Activated CD4-positive, CD25-positive, alpha-beta regulatory T cell treated with anti-CD3 and anti-CD28 coated beads, Interleukin-2, amount 50 U/mL, for 16 hours (primary cell): Measurements from ENCODE around the gene ARAP2.

ENCODE experiments used
- DNase-seq: peaks from one replicate; pipeline ENCODE4 v3.0.0-alpha.2; 2020; ENCODE audit warnings: low read depth, low spot score

The ARAP2 gene

DNA sequence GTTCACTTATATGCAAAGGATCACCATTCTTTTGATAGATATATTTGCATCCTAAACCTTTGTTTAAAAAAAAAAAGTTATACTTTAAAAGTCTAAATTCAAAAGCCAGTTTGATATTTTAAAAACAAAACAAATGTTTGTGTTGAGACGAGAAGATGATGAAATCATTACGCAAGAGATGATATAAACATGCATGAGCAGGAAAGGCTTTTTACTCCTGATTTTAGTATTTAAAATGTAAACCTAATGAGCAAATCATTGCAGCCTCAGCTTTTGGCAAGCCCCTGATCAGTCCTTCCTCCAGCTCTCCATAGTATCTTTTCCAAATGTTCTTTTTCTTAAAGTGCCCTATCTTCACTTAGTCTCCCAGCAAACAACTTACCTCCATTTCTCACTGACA, 115.6 kb downstream of the ARAP2 start:
- DNase-seq, result no peak

- no peak for DNase-seq
Measured at GRCh38 chr4:36123906-36124305, 120.4 kb downstream of the ARAP2 start.

GRCh38 chr4:36115312-36115711, 129.0 kb downstream of the ARAP2 start:
- DNase-seq, result no peak

DNA sequence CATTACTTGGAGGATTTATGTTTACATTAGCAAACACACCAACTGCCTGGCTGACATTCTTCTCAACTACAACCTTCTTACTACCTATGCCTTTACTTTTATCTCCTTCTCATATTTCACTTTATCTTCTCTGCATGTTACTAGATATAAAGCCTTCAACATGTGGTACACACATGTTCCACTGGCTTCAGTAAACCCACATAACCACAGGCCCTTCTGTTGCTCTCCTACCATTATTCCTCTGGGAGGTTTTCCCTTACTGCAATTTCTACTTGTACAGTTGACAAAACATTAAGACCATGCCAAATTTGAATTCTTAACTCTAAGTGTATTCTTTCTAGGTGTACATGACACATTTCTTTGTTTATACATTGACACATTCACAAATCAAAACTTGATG, 133.1 kb downstream of the ARAP2 start:
- DNase-seq, result no peak

DNA sequence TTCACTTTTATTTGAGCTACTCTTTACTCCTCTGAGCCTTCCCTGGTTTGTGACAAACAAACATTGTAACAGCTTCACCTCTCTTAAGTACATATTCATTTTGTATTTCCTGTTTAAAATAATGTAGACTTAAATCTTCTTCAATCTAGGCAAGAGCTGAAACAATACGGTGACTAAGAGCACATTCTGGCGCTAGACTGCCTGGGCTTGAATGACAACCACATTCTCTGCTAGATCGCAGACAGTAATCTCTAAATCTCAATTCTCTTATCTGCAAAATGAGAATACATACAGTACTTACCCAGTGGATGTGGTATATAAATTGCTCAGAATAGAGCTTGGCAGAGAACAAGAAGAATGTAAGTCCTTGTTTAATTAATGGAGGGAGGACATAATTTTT, 144.8 kb downstream of the ARAP2 start:
- DNase-seq, result no peak

DNA sequence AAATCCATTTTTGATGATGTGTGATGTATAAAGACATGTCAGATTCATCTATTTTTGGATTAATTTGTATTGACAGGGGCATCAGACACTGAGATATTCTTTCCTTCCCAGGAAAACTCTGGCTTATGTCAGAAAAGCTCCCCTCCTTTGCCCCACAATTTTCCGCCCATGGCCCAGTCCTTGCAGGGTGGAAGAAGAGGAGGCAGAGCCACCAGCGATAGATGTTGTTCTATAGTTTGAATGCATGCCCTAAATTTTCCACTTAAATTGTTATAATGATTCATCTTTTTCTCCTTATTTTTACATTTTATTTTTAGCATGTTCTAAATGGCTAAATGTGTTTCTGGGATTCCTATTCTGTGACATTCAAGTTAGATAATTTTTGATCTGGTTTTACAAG, 149.3 kb downstream of the ARAP2 start:
- no peak for DNase-seq

GRCh38 chr4:36091997-36092396, 152.3 kb downstream of the ARAP2 start:
- no peak for DNase-seq

DNA sequence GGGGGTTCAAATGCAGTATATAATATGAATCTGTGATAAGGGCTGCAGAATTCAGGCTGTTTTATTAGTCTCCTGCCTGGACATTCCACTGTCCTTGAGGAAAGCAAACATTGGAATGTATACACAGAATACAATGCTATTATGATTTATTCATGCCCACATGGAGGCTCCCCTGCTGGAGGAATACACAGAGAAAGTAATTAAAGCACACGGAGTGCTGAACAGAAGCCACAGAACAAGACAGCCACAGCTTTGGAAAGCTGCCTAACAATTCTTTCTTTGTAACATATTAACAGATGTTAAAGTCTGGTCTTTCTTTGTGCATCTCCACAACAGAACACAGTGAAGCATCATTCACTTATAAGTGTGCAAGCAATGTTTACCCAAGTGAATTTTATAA, 155.8 kb downstream of the ARAP2 start:
- DNase-seq, result no peak

DNA sequence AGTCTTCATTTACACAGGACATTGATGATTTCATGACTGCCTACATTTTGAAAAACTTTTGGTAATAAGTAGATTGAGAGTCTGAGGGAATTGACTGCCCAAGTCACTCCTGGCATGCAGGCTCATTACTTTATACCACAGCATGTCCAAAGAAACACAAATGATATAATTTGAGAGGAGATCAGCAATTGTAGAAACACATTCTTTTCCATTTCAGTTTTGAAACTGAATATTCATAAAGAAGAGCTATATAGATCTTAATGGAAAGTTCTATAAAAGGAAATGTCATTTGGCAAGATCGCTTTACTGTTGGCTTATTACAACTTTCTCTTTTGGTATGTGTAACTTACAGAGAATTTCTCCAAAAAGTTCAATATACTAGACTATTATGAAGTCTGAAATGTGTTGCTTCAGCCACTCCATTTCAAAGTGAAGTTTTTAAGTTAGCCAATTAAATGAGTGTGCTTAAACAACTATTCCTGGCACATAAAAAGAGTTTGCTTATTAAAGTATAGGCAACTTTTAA, 158.0 kb downstream of the ARAP2 start:
- no peak for DNase-seq

DNA sequence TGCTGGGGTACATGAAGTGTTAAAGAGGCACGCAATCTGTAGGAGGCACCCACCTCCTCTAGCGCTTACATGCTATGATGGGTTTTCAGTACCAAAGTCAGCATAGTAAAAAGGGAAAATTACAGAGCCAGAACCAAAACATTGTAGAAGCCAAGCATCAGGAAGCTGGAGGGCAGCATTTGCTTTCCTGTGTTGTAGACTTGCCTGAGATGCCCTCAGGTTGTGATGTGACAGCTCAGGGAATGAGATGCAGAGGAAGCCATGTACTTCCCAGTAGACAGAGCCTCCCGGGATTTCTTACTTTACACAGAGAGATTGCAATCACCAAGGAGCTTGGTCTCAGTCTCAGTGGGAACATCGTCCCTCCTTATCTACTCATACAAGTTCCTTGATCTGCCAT, 161.5 kb downstream of the ARAP2 start:
- no peak for DNase-seq

GRCh38 chr4:36081185-36081584, 163.1 kb downstream of the ARAP2 start:
- DNase-seq, result no peak

GRCh38 chr4:36079666-36080065, 164.6 kb downstream of the ARAP2 start:
- no peak for DNase-seq

DNA sequence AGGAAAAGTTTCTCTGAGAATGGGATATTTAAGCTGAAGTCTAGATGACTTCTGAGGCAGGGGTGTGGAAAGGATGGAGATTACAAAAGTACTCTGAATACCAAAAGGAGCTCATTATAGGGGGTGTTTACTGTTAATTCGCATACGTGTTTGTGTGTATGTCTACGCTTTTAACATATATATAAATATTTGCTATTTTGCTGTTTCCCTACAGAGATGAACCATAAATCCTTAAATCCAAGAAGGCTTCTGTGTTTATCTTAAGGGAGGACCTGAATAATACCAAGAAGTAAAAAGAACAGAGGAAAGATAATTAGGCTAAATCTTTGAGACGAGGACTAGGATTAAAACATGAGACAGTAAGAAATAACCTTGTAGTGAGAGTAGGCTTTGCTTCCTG, 166.0 kb downstream of the ARAP2 start:
- DNase-seq, result no peak

DNA sequence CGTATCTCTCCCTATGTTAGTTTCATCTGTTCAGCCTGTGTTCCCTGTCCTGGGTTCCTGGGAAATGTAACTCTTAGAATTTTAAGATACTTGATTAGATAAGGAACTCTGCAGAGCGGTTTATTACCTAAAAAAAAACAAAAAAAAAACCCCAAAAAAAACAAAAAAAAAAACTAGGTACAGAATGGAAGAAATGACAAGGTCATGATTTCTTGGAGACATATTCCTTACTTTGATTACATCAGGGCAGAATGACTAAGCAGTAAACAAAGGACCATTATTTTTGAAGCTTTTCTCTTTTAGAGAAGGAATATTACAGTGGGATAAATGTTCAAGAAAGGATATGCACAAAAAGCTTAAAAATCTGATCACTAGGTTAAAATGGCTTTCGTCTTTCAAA, 171.8 kb downstream of the ARAP2 start:
- DNase-seq, result no peak

GRCh38 chr4:36067116-36067515, 177.2 kb downstream of the ARAP2 start:
- DNase-seq, result no peak

DNA sequence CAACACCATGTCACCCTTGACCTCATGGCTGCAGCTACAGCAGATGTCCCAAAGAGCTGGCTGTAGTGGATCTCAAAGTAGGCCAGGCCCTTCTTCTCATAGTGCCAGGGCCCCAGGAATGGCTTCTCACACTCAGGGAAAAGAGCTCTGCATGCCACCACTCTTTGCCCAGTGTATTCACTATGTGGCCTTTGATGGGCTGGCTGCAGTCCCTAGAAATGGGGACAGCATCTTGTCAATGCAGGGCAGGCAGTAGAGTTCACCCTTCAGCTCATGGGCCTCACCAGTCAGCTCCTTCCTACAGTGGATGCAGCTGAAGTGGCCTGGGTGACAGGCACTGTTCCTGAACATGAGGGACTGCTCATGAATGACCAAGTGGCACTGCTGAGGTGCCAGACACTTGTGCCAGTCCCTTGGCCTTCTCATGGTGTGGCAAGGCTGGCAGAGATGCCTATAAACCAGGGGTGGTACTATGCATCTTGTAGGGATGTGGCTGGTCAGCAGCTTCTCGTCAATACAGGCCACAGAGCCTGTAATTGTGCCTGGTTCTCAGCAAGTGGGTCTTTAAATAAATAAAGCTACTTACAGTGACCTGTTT, 178.9 kb downstream of the ARAP2 start:
- no peak for DNase-seq

GRCh38 chr4:36064117-36064516, 180.2 kb downstream of the ARAP2 start:
- no peak for DNase-seq

GRCh38 chr4:36056136-36056535, 188.2 kb downstream of the ARAP2 start:
- DNase-seq, result no peak

- no peak for DNase-seq
Measured at GRCh38 chr4:36054694-36055422, 189.5 kb downstream of the ARAP2 start.

DNA sequence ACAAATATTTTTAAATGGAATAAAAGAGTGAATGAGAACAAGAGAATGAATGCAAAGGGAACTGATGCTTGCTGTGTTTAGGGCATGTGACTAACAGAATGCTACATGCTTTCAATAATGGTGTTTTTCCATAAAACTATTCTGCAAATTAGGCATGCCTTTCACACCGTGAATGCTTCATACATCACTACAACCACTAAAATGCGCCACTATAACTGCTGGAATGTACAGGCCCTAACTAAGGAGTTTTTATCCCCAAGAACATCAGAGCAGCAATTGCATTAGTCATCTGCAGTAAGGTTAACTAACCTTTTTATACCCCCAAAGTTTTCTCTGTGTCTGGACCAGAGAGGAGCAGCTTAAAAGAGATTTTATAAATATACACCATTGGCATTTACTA, 190.4 kb downstream of the ARAP2 start:
- no peak for DNase-seq

- no peak for DNase-seq
Measured at GRCh38 chr4:36051634-36052033, 192.7 kb downstream of the ARAP2 start.

GRCh38 chr4:36046026-36046425, 198.3 kb downstream of the ARAP2 start:
- no peak for DNase-seq

DNA sequence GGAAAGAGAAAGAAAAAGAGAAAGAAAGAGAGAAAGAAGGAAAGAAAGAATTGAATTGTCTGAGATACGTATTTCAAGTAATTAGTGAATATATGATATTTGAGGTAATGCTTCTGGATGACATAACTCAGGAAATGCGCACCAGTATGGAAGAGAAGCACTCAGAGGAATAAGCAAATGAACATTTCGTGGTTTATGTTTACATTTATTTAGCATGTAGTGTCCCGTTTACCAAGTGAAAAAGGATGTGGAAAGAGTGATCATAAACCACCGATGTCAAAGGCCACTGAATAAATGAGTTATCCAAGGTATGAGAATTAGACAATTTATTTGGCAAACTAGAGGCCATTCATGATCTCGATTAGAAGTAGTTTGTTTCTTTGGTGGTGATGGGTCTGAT, 200.4 kb downstream of the ARAP2 start:
- no peak for DNase-seq
